Measurements from ENCODE around the gene NPAS1.
A peak's percentile ranks its signal among the peaks of the same experiment; 100 is the strongest.

The NPAS1 gene

DNA sequence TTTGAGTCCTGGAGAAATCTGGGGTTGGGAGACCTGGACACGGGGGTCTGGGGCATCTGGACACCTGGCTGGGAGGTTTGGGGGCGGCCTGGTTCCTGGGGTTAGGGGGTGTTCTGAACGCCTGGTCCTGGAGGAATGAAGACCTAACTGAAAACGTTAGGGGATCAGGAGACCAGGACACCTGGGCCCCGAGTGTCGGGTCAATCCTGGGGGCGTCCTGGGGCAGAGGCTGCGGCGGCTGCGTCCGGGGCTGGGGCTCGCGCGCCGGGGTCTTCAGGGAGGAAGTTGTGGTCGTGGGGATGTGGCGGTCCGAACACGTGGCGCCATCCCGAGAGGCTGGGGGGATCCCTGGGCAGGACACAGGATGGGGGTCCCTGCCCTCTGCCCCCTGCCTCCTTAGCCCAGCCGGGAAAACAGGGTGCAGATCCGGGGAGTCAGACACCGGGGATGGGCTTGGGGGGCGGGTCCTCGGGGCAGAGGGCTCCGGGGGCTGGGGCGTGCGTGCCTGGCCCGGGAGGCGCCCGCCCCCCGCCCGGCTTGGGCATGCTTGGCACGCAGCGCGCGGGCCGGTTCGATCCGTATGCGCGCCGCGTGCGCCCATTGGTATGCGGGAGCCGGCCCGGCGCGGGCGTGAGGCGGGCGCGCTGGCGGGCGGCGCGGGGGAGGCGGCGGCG is 632 bp downstream of the NPAS1 start:
- Histone ChIP-seq H3K27ac (no peak overlapping the region), H3K36me3 (no peaks in the 10 kb centered on the region), H3K4me2 (peak overlapping the region; percentile 83 to 97 (median 89)), H3K9ac (peak overlapping the region in 8 of 11 experiments; percentile 11 to 50 (median 39); a peak in 7 of 22 replicates), H3K27me3 (peaks cover 71 to 78% (median 74%) of the 10 kb centered on the region in 11 experiments), H3K4me1 (peaks cover 16 to 33% (median 23%) of the 10 kb centered on the region in 10 experiments; a peak in 19 of 20 replicates), H4K20me1 (peaks cover 0 to 51% (median 29%) of the 10 kb centered on the region in 11 experiments; a peak in 14 of 22 replicates), H3K4me3 (peak overlapping the region; percentile 41 to 66 (median 54)), H3K9me3 (replicated peaks in 1 of 11) (no peaks in the 10 kb centered on the region)
- no peak for TF ChIP-seq Cebpa-rat (IDR thresholded peaks at IDR 0.05)

DNA sequence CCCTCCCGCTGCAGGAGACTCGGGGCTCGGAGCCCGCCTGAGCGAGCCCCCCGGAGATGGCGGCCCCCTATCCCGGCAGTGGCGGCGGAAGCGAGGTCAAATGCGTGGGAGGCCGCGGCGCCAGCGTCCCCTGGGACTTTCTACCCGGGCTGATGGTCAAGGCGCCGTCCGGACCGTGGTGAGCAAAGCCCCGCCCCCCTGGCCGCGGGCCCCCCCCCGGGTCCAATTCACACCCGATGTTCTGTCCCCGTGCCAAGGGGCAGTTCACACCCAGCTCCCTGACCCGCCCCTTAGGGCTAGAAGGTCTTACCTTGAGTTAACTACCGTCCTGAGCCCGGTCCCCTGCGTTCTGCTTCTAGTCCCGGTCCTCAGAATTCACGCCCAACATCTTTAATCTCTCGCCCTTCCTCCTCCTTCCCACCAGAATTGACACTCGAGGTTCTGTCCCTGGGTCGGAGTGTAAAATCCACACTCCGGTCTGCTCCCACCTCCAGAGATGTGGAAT is 1.4 kb downstream of the NPAS1 start:
- Histone ChIP-seq H3K9ac (peak overlapping the region in 2 of 11 experiments; percentile 43 to 46; a peak in 2 of 22 replicates), H3K9me3 (replicated peaks in 1 of 11) (no peaks in the 10 kb centered on the region), H3K27me3 (peaks cover 79 to 86% (median 82%) of the 10 kb centered on the region in 11 experiments), H3K4me2 (peak overlapping the region; percentile 83 to 97 (median 89)), H4K20me1 (peaks cover 0 to 51% (median 29%) of the 10 kb centered on the region in 11 experiments; a peak in 14 of 22 replicates), H3K36me3 (no peaks in the 10 kb centered on the region), H3K4me3 (peak overlapping the region; percentile 41 to 66 (median 54)), H3K27ac (no peak overlapping the region), H3K4me1 (peaks cover 16 to 33% (median 23%) of the 10 kb centered on the region in 10 experiments; a peak in 19 of 20 replicates)
- no peak for TF ChIP-seq Cebpa-rat (IDR thresholded peaks at IDR 0.05)

DNA sequence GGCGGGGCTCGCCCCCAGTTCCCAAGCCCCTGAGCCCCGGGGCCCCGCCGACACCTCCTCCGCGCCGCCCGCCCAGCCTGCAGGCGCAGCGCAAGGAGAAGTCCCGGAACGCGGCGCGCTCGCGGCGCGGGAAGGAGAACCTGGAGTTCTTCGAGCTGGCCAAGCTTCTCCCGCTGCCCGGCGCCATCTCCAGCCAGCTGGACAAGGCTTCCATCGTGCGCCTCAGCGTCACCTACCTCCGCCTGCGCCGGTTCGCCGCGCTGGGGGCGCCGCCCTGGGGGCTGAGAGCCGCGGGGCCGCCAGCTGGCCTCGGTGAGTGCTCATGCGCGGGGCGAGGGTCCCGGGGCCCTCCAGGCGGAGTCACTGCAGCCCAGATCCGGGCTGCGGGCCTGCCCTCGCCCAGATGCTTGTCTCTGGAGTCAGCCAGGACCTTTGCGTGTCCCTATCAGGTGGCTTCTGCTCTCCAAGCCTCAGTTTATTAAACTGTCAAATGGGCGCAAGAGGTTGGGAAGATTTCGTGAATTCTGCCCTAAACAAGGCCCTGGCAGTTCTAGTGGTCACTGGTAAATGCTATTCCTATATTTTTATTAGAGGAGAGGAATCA is 2.0 kb downstream of the NPAS1 start:
- H3K4me1 ChIP-seq = peaks cover 16 to 33% (median 23%) of the 10 kb centered on the region in 10 experiments; a peak in 19 of 20 replicates
- H3K27me3 ChIP-seq = peaks cover 85 to 92% (median 88%) of the 10 kb centered on the region in 11 experiments
- peak overlapping the region; percentile 83 to 97 (median 89); a peak in 20 of 22 replicates for H3K4me2 ChIP-seq
- peak overlapping the region in 6 of 10 experiments; percentile 41 to 66 (median 55); a peak in 10 of 20 replicates for H3K4me3 ChIP-seq
- H4K20me1 ChIP-seq = peaks cover 0 to 51% (median 29%) of the 10 kb centered on the region in 11 experiments; a peak in 14 of 22 replicates
- H3K9ac ChIP-seq = no peak overlapping the region
- no peaks in the 10 kb centered on the region for H3K9me3 ChIP-seq (replicated peaks in 1 of 11)
- no peak for TF ChIP-seq Cebpa-rat (IDR thresholded peaks at IDR 0.05)
- no peaks in the 10 kb centered on the region for H3K36me3 ChIP-seq
- no peak overlapping the region for H3K27ac ChIP-seq

DNA sequence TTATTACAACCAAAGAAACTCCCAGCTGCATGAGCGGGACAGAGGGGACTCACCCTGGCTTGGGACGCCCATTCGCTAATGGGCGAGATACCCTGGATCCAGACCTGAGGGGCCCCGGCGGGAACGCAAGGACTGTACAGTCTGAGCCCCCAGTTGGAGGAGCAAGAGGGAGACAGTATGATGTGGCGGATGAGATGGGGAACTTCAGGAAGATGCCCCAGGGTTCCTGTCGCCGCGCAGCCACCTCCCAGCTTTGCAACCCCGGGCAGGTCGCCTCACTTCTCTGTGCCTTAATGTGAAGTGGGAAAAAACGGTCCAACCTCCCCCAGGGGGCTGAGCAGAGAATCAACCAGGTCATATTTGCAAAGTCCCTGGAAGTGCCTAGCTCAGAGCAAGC is 2.5 kb downstream of the NPAS1 start:
- Histone ChIP-seq H3K4me3 (no peak overlapping the region), H3K27me3 (peaks cover 90 to 97% (median 93%) of the 10 kb centered on the region in 11 experiments), H3K4me2 (no peak overlapping the region), H3K9me3 (replicated peaks in 1 of 11) (no peaks in the 10 kb centered on the region), H3K9ac (no peak overlapping the region), H3K36me3 (no peaks in the 10 kb centered on the region), H3K27ac (no peak overlapping the region), H4K20me1 (peaks cover 0 to 51% (median 29%) of the 10 kb centered on the region in 11 experiments; a peak in 14 of 22 replicates), H3K4me1 (peaks cover 16 to 33% (median 23%) of the 10 kb centered on the region in 10 experiments; a peak in 19 of 20 replicates)
- no peak for TF ChIP-seq Cebpa-rat (IDR thresholded peaks at IDR 0.05)

DNA sequence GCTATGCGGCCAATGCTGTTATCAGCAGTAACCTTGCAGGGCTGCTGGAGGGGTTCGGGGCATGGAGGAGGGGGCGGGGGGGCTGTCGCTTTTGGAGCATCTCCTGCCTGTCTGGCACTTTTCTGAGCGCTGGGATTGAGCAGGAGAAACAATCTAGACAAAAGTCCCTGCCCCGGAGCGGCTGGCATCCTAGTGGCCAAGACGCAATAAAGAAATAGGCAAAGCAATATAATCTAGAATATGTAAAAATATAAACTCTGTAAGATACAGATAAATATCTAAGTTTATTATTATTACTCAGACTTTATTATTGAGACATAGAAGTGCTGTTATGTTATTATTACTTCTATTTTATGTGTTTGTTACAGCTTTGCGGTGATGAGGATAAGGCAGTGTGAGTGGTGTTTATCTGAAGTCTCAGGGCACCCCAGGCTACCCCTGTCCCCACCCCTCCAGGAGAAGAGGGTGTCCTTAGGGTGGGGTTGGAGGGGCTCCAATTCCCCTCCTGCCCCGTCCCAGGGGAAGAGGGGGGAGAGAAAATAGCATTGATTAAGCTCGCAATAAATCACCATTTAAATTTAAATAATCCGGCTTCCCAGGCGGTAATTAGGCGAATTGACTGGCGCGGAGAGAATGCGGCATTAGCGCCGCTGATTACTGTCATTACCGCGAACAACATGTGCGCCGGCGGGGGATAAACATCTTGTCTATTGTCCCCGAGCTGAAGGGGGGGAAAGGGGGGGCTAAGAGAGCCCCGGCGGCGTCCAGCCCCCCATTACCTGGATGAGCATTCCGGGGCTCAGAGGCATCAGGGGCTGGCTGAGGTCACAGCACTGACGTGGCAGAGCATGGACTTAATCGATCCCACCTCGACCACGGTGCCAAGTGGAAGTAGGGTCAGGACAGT is 3.2 kb downstream of the NPAS1 start:
- H3K36me3 ChIP-seq = no peaks in the 10 kb centered on the region
- TF ChIP-seq Cebpa-rat (IDR thresholded peaks at IDR 0.05) = no peak
- H3K4me3 ChIP-seq = no peak overlapping the region; a peak in 1 of 20 replicates
- H3K27ac ChIP-seq = no peak overlapping the region
- no peaks in the 10 kb centered on the region for H3K9me3 ChIP-seq (replicated peaks in 1 of 11)
- peaks cover 93 to 100% (median 99%) of the 10 kb centered on the region in 11 experiments for H3K27me3 ChIP-seq
- H4K20me1 ChIP-seq = peaks cover 0 to 51% (median 29%) of the 10 kb centered on the region in 11 experiments; a peak in 14 of 22 replicates
- H3K4me2 ChIP-seq = peak overlapping the region in 3 of 11 experiments; percentile 1 to 37 (median 29); a peak in 2 of 22 replicates
- peaks cover 16 to 33% (median 23%) of the 10 kb centered on the region in 10 experiments; a peak in 19 of 20 replicates for H3K4me1 ChIP-seq
- 0 out of 22 replicates have a peak overlapping the region, but pooled peaks of 1 of the 11 experiments have one; percentile 1 for H3K9ac ChIP-seq

DNA sequence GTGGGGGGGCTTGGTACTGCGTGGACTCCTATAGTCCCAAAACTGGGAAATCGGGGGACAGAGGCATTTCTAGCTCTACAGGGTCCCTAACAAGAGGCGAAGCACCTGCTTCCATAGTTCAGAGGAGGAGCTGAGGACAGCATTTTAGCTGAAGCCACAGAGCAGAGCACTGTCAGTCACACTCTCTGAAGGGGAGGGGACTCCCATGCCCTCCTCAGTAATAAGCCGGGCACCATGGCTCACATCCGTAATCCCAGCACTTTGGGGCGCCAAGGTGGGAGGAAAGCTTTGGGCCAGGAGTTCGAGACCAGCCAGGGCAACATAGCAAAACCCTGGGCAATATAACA is 3.8 kb downstream of the NPAS1 start:
- Histone ChIP-seq H3K4me2 (peak overlapping the region in 3 of 11 experiments; percentile 1 to 37 (median 29); a peak in 1 of 22 replicates), H3K4me3 (no peak overlapping the region; a peak in 1 of 20 replicates), H3K27me3 (peaks cover 96 to 100% (median 100%) of the 10 kb centered on the region in 11 experiments), H3K4me1 (peaks cover 16 to 33% (median 23%) of the 10 kb centered on the region in 10 experiments; a peak in 19 of 20 replicates), H3K9ac (no peak overlapping the region), H3K9me3 (replicated peaks in 1 of 11) (no peaks in the 10 kb centered on the region), H4K20me1 (peaks cover 0 to 51% (median 29%) of the 10 kb centered on the region in 11 experiments; a peak in 14 of 22 replicates), H3K36me3 (no peaks in the 10 kb centered on the region), H3K27ac (no peak overlapping the region)
- no peak for TF ChIP-seq Cebpa-rat (IDR thresholded peaks at IDR 0.05)

DNA sequence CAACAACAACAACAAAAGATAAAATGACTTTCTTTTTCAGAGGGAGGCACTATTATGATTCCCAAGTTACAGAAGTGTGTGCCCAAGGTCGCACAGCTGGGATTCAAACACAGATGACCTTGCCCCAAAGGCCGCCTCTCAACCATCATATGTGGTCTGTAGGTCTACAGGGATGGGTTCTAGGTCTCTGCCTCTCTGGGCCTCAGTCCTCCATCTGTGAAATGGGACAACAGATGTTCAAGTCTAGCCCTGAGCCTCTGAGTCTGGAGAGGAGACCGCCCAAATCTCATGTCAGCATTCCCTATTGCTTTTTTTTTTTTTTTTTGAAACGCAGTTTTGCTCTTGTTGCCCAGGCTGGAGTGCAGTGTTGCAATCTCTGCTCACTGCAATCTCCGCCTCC is 4.9 kb downstream of the NPAS1 start:
- Histone ChIP-seq H3K36me3 (no peaks in the 10 kb centered on the region), H3K9ac (no peak overlapping the region), H3K27me3 (peaks cover 96 to 100% (median 100%) of the 10 kb centered on the region in 11 experiments), H3K4me2 (no peak overlapping the region), H3K9me3 (replicated peaks in 1 of 11) (no peaks in the 10 kb centered on the region), H4K20me1 (peaks cover 0 to 44% (median 24%) of the 10 kb centered on the region in 11 experiments; a peak in 14 of 22 replicates), H3K4me3 (no peak overlapping the region), H3K27ac (no peak overlapping the region), H3K4me1 (peaks cover 16 to 29% (median 22%) of the 10 kb centered on the region in 10 experiments; a peak in 19 of 20 replicates)
- no peak for TF ChIP-seq Cebpa-rat (IDR thresholded peaks at IDR 0.05)

DNA sequence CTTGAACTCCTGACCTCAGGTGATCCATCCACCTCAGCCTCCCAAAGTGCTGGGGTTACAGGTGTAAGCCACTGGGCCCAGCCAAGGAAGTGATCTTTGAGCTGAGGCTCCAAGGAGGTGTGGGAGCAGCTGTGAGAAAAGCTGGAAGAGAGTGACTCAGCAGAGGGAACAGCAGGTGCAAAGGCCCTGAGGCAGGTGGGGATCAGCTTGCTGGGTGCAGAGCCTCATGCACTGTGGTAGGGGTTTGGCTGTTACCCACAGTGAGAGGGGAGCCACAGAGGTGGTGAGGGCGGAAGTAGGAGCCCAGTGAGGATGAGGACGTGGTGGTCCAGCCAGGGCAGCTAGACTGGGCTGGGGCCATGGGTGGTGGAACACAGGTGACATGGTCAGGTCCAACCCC is 6.5 kb downstream of the NPAS1 start:
- no peak overlapping the region for H3K9ac ChIP-seq
- TF ChIP-seq Cebpa-rat (IDR thresholded peaks at IDR 0.05) = no peak
- no peak overlapping the region for H3K27ac ChIP-seq
- no peaks in the 10 kb centered on the region for H3K36me3 ChIP-seq
- H3K27me3 ChIP-seq = peaks cover 92 to 100% (median 100%) of the 10 kb centered on the region in 11 experiments
- H3K4me1 ChIP-seq = peaks cover 0 to 13% (median 5%) of the 10 kb centered on the region in 10 experiments; a peak in 16 of 20 replicates
- no peaks in the 10 kb centered on the region for H3K9me3 ChIP-seq (replicated peaks in 1 of 11)
- H4K20me1 ChIP-seq = peaks cover 0 to 28% (median 21%) of the 10 kb centered on the region in 11 experiments; a peak in 14 of 22 replicates
- no peak overlapping the region for H3K4me3 ChIP-seq
- H3K4me2 ChIP-seq = no peak overlapping the region
